ENCODE results near the gene VMAC. TPM values are rescaled to one million over a fixed set of nuclear protein-coding genes. Genes with fewer than 3 reads are reported as not detected.

The VMAC gene
- total and polyA plus RNA-seq, 9 of the 15 experiments (the other 6 are each of a cell fraction or from before 2014, with no cell fraction given) = 0.03 to 3.4 (median 1.1) TPM

DNA sequence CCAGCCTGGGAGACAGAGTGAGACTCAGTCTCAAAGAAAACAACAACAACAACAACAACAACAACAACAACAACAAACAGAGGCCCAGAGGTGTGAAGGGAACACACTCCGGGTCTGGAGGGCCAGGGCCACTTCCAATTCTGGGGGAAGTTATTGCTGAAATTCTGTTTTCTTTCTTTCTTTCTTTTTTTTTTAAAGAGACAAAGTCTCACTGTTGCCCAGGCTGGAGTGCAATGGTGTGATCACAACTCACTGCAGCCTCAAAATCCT is 5.9 kb downstream of the VMAC start:
- Histone ChIP-seq H3K4me2 (ENCODE audit: insufficient read depth, low read length) (no peak overlapping the region), H3K36me3 (ENCODE audit: control insufficient read depth, insufficient read depth, low read length) (peaks cover 16% of the 10 kb centered on the region; the same call in 1 of the 3 replicates), H3K4me1 (replicated peaks in 1 of 2; ENCODE audit: control insufficient read depth in 2 of 2, insufficient read depth in 2 of 2, low read length in 2 of 2) (peaks cover 0 to 22% of the 10 kb centered on the region in 2 experiments; a peak in 2 of 5 replicates), H3K27ac (ENCODE audit: extremely low read depth, low read depth, low read length) (no peak overlapping the region), H3K27me3 (ENCODE audit: control insufficient read depth in 2 of 2, insufficient read depth in 2 of 2, low read length in 2 of 2) (no peaks in the 10 kb centered on the region), H4K20me1 (replicated peaks; ENCODE audit: control insufficient read depth, insufficient read depth, low read length) (no peaks in the 10 kb centered on the region), H3K4me3 (no peak overlapping the region), H3K9me1 (ENCODE audit: control insufficient read depth, insufficient read depth, low read length) (no peaks in the 10 kb centered on the region), H2AFZ (ENCODE audit: low read depth, low read length) (no peak overlapping the region), H3K9me3 (replicated peaks; ENCODE audit: control insufficient read depth, insufficient read depth, low read depth, low read length) (no peaks in the 10 kb centered on the region), H3K9ac (ENCODE audit: insufficient read depth in 1 of 2, low read depth in 2 of 2, low read length in 2 of 2) (no peak overlapping the region), H3K79me2 (ENCODE audit: control insufficient read depth, insufficient read depth, low read length) (no peaks in the 10 kb centered on the region)
- 100% methylated on average over 1 of the region's 1 CpG for WGBS (ENCODE audit: insufficient coverage, low coverage, missing lambda C conversion rate)
- DNase-seq (ENCODE audit: extremely low read depth in 1 of 4, low spot score in 3 of 4) (no peak), ATAC-seq (no peak), FAIRE-seq (no peak)
- in situ Hi-C loops (cut with MboI) = no loop called here
- ChIA-PET CTCF (ENCODE audit: low intra/inter-chr PET ratio) (no interaction called here), POLR2A (interaction anchor here (0.6 kb wide), 1 partner anchor 288 kb away, joined by 3 read pairs; the partner anchor contains the start of genes SAFB and SAFB2)
- intact Hi-C loops (cut with micrococcal nuclease) = no loop called here
- BruUV-seq (replicated peaks) = no TSS peak
- TF ChIP-seq HNRNPK (IDR thresholded peaks at IDR 0.05; ENCODE audit: low read depth, low read length, poor library complexity, severe bottlenecking) (no peak), RNF2 (IDR thresholded peaks at IDR 0.05) (no peak), MTA2 (IDR thresholded peaks at IDR 0.05; ENCODE audit: low read depth) (no peak), CHD1 (IDR thresholded peaks at IDR 0.05; ENCODE audit: low read length) (no peak), SMARCA5 (IDR thresholded peaks at IDR 0.05) (no peak), STAG1 (CRISPR knock-in tag; IDR thresholded peaks at IDR 0.05; ENCODE audit: borderline replicate concordance) (no peak), ZC3H4 (CRISPR knock-in tag; IDR thresholded peaks at IDR 0.05; ENCODE audit: borderline replicate concordance) (no peak), TOE1 (IDR thresholded peaks at IDR 0.05; ENCODE audit: borderline replicate concordance) (no peak), TOE1 (CRISPR knock-in tag; IDR thresholded peaks at IDR 0.05; ENCODE audit: borderline replicate concordance, low read depth) (no peak), KDM1A (IDR thresholded peaks at IDR 0.05) (no peak), COPS2 (conservative IDR thresholded peaks at IDR 0.05) (no peak)
